IMR-90 (cell line): ENCODE measurements around the gene DCAKD. TPM values are rescaled to one million over a fixed set of nuclear protein-coding genes. Genes with fewer than 3 reads are reported as not detected.

Experiments
- RCOR1 ChIP-seq: IDR thresholded peaks from 2 replicates; pipeline ENCODE4 v1.6.1; 2012; ENCODE audit warnings: mild to moderate bottlenecking, low read length, improper control_type of control experiment; ENCODE audit not compliant: insufficient replicate concordance
- polyA plus RNA-seq, 3 experiments: library from polyadenylated mRNA; depleted of rRNA; stranded (reverse); fragments of >200 nt; gene quantifications; 2 replicates each; pipeline ENCODE4 v1.2.3, GENCODE V29; 2012; ENCODE audit warnings: low replicate concordance in 1 of 3
- total RNA-seq: library from RNA; depleted of rRNA; stranded (reverse); fragments of >200 nt; gene quantifications from 2 replicates; pipeline ENCODE4 v1.2.3, GENCODE V29; 2012
- TF ChIP-seq, protein P1 (sequence below): conservative IDR thresholded peaks from 2 replicates; pipeline ENCODE4 v1.5.1; 2012; ENCODE audit warnings: mild to moderate bottlenecking, low read depth, low read length, improper control_type of control experiment

DCAKD gene
- total and polyA plus RNA-seq, 2 of the 4 experiments (the other 2 are of a cell fraction): 31.3 to 47.9 TPM

DNA sequence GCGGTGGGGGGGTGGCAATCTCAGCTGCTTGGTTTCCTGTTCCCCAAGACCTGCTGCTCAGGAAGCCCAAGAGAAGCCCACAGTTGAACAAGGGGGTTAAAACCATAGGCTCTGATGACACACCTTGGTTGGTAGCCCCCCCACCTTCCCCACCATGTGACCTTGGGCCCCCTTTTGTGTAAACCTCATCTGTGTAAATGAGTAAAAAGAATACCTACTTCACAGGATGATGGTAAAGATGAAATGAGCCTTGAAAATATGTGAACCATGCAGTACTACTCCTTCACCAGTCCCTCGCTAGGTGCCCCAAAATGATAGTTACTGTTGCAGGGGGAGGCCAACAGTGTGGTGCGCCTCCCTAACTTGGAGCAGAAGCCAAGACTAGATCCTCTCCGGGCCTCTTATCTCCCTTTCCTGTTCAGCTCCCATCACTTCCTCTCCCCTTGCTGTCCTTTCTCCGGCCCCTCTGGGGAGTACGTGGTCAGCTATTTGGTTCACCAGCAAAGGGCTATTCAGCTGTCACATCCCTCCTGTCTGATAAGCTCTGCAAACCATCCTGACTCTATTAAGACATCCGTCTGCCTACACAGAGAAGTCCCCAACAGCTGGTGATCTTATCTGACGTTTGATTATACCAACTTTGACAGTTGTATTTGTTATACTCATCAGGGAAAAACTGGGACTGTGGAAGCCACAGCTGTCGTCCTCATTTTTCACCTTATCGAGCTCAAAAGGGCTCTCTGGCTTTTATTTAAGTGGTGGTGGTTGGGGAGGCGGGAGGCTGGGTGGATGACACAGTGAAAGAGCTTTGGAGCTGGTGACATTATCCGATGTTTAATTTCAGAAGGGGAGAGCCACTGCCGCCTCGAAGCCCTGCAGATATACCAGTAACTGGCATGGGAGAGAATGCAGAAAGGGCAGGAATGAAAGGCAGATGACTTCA lies 19.9 kb downstream of the DCAKD start (continued):
- TF ChIP-seq, protein P1, sequence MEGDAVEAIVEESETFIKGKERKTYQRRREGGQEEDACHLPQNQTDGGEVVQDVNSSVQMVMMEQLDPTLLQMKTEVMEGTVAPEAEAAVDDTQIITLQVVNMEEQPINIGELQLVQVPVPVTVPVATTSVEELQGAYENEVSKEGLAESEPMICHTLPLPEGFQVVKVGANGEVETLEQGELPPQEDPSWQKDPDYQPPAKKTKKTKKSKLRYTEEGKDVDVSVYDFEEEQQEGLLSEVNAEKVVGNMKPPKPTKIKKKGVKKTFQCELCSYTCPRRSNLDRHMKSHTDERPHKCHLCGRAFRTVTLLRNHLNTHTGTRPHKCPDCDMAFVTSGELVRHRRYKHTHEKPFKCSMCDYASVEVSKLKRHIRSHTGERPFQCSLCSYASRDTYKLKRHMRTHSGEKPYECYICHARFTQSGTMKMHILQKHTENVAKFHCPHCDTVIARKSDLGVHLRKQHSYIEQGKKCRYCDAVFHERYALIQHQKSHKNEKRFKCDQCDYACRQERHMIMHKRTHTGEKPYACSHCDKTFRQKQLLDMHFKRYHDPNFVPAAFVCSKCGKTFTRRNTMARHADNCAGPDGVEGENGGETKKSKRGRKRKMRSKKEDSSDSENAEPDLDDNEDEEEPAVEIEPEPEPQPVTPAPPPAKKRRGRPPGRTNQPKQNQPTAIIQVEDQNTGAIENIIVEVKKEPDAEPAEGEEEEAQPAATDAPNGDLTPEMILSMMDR: no peak
- no peak for TF ChIP-seq RCOR1
